HG02885 (cell line): Measurements from ENCODE around the gene LRRC8C.

ENCODE experiments used
- ATAC-seq: cut with Tn5 transposase; IDR thresholded peaks from one replicate; pipeline ENCODE4 v1.9.1; 2021; ENCODE audit warnings: mild to moderate bottlenecking; ENCODE audit not compliant: unreplicated experiment, poor library complexity

The LRRC8C gene

DNA sequence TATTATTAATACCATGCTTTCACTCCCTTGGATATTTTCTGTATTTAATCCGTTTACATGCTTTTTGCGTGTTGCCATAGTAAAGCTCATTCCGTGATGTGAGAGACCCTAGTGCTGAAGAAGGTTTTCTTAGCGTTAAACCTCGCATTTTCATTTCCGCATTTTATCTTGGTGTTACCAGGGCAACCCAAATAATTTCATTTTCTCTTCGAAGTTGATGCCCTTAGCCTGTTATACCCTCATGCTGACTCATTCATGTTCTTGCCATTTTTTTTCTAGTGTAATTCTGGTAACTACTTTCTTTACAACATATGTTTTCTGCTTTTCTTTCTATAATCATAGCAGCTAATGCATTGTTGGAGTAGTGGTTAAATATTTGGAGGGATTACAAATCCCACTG is 37.2 kb downstream of the LRRC8C start:
- ATAC-seq, result peak; percentile 98

DNA sequence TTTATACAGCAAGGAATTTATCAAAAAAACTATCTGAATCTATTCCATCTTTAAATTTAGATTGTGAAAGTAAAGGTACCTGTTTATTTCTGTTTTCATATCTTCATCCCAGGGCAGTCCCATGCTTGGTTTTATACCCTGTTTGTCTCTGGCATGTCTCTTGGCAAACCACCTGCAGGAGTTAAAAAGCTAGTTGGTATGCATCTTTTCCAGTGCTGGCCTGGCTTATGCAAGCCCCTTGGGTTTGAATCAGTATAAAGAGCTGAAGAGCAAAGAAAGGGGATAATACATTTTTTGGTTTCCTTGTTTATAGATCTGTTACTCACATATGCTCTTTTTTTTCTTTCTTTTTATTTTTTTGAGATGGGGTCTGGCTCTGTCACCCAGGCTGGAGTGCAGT is 37.8 kb downstream of the LRRC8C start:
- ATAC-seq, result no peak

DNA sequence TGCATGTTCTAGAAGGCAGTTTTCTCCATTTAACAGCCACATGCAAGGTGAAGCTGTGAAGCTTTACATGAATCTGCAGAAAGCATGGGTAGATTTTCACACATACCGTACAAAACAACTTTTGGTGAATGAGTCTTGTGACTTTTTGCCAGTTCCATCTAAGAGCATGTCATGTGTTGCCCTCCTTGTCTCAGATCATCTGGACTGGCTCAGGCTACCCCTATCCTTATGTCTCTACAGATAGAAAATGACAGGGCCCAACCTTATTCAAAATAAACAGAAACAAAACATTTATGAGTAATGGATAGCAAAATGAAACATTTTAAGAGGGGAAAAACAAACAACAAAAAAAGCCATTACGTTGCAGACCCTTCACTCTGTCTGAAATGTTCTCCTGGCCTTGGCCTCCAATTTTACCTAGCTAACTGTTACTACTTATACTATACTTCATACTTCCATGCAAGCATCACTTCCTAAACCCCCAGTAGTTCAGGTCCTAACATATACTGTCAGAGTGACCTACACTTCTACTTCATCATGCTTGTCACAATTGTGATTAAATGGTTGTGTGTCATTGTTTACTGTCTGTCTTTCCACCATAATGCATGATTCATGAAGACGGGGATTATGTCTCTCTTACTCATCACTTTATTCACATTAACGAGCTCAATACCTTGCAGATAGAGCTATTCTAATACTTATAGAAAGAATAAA is 39.0 kb downstream of the LRRC8C start:
- no peak for ATAC-seq

DNA sequence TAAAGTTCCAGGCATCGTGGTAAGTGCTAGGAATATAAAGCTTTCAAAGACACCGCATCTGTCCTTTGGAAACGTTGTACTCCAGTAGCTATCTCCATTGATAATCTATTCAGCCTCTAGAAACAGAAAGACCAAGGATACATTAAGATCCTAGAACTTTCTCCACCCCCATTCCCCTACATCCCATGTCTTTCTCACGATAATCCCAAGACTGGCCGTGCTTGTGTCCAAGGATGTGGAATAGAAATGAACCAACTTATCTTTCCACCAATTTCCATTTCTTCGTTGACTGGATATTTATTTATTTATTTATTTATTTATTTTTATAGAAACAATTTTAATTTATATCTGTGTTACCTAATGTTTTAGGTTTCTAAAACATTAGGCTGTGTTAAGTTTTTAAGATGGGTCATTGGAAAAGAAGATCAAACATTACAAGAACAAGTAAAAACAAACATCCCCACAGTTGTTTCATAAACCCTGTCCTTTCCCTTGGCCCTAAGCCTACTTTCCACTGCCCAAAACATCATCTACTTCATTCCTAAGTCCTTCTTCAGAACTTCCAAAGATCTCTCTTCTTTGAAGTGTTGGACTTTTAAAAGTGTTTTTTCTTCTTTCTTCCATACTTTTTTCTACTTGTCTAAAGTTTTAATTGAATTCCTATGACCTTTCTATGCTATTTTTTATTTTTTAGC is 39.7 kb downstream of the LRRC8C start:
- no peak for ATAC-seq

DNA sequence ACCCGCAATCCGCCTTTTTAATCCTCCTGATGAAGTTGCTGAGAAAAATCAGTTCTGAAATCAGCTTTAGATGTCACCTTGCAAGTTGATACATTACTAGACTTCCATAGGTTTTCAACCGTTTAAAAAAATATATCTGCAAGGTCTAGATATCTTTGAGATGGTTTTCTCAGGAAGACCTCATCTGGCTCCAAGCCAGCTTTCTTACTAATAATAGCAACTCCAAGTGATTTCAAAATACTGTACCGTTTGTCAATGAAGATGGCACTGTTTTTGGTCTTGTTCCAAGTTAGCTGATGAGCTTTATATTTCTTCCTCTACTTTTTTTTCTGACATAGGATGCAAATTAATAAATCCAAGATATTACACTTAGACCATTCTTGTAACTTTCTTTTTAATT is 40.3 kb downstream of the LRRC8C start:
- no peak for ATAC-seq

DNA sequence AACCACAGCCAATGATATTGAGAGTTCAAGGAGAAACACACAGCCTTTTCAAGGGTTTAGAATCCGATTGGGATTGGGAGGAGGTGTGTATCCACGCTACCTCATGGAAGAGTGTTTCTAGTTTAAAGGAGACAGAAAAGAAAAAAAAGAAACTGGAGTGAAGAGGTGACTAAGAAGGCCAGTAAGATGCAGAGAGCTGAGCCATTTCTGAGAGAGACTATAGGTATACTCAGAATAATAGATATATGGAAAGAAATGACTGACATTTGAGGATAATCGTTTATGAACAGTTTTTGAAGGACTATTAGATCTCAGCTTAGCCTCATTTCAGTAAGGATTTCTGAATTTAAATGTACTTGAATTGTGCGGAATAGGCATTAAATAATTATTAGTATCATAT is 42.8 kb downstream of the LRRC8C start:
- ATAC-seq, result no peak

DNA sequence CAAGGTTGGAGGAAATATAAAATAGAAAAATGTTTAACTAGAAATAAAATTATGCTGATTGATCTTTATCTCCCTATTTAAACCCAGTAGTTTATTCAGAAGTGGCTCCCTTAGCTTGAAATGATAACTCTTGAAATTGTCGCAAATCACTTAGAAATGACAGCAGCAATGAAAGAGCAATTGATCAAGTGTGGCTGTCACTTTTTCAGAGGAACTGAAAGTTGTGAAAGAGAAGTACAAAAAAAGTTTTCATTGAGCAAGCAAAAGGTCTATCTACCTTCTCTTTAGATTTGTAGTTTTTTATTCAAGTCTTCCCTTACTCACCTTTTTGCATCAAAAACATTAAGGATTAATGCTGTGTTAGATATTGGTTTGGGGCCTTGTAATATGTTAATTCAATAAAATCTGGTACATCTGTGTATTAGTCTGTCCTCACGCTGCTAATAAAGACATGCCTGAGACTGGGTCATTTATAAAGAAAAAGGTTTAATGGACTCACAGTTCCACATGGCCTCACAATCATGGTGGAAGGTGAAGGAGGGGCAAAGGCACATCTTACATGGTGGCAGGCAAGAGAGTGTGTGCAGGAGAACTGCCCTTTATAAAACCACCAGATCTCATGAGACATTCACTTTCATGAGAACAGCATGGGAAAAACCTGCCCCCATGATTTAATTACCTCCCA is 48.3 kb downstream of the LRRC8C start:
- ATAC-seq, result no peak

DNA sequence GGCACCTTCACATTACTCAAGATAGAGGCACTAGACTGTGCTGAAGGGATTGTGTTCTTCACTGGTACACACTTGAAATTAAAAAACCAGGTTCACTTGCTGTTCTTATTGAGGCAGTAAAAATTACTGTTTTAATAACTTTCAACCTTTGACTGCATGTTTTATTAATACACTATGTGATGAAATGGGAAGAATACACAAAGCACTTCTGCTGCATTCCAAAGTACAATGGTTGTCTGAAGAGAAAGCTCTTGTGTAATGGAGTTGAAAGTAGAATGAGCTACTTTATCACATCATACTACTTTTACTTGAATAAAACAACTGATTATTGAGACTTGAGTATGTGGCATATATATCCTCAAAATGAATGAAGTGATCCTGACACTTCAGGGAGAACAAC is 49.7 kb downstream of the LRRC8C start:
- no peak for ATAC-seq

DNA sequence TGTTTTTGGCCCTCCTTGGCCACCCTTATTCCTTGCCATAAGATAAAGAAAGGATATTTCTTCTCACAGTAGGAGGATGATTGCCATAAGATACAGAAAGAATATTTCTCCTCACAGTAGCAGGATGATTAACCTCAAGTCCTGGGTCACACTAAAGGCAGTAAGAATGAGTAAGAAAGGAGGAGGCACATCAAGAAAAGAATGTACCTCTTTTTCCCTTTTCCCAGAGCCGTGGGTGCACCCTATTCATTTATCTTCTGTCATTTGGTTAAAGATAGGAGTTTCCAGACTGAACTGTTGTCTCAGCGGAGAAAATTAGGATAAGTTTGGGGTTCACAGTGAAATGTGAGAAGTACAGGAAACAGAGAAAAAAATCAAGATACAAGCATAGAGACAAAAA is 52.5 kb downstream of the LRRC8C start:
- ATAC-seq, result no peak

DNA sequence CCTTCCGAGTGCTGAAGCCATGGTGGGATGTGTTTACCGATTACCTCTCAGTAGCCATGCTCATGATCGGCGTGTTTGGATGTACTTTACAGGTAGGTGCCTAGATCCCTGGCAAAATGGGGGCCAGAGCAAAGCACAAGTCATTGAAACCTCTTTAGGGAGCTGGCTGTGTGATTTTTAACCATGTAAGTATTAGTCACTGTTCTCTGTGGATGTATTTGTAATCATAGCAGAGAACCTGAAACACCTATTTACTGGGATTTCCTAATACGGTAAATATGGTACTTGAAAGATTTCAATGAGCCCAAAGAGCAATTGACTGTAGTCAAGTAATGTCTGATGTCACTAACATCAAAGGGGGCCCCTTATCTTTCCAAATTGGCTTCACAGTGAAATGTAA is 53.6 kb downstream of the LRRC8C start:
- no peak for ATAC-seq

DNA sequence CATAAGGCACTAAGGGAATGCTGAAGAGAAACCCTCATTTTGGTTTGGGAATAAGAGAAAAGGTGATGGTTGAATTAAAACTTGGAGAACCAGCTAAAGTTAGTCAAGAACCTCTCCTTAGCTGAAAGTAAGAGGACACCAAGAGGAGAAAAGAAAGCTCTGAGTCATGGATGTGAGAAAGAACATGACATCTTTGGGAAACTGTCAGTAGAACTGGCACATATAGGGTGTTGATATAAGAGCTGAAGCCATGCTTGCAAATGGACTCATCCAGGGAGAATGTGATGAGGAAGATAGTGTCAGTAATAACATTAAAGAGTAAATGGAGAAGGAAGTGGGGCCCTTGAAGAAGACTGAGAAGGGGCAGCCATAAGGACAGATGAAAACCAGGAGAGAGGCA is 54.3 kb downstream of the LRRC8C start:
- ATAC-seq, result no peak

DNA sequence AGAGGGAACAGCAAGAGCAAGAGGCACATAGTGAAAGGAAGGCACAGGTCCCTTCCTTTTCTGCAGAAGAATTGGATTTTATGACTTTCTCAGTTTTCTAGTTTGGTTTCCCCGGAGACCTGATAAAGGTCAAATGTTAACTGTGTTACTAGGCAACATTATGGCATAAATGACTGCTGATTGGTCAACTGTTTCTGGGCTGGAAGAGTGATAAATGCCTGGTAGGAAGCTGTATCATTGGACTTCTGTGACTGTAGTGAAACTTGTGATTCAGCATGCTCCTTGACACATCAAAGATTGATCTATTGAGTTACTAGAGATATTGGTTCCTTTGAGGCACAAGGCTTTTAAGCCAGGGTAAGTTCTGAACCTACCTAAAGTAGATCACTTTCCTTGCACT is 55.7 kb downstream of the LRRC8C start:
- ATAC-seq, result no peak

DNA sequence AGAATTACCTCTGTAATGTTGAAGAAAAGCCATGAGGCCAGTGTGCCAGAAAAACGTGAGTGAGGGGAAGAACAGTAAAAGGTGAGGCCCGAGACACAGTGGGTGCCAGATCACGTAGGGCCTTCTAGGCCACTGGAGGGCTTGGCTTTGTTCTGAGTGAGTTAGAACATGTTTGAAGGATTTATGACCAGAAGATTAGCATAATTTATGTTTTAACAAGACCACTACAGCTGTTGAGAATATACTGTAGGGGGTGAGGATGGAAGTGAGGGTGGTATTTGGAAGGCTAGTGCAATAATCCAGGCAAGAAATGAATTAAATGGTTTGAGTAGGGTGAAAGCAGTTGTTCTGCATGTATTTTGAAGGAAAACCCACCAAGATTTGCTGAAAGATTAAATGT is 56.3 kb downstream of the LRRC8C start:
- no peak for ATAC-seq

DNA sequence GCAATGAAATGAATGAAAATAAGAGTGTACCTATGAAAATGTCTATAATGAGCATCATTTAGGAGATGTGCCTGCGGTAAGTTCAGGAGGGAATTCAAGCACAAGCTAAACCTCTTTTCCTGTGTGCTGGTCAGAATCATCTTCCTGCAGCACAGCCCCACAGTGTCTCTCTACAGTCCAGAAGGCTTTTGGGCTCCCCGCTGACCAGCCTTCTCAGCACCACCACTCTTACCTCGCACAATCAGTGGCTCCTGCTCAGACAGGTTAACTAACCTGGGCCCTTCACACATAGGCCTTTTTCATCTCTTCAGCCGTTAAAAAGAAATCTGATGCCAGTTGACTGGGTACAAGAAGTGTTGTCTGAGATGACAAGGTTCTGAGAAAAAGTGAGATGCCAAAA is 57.7 kb downstream of the LRRC8C start:
- ATAC-seq, result no peak

DNA sequence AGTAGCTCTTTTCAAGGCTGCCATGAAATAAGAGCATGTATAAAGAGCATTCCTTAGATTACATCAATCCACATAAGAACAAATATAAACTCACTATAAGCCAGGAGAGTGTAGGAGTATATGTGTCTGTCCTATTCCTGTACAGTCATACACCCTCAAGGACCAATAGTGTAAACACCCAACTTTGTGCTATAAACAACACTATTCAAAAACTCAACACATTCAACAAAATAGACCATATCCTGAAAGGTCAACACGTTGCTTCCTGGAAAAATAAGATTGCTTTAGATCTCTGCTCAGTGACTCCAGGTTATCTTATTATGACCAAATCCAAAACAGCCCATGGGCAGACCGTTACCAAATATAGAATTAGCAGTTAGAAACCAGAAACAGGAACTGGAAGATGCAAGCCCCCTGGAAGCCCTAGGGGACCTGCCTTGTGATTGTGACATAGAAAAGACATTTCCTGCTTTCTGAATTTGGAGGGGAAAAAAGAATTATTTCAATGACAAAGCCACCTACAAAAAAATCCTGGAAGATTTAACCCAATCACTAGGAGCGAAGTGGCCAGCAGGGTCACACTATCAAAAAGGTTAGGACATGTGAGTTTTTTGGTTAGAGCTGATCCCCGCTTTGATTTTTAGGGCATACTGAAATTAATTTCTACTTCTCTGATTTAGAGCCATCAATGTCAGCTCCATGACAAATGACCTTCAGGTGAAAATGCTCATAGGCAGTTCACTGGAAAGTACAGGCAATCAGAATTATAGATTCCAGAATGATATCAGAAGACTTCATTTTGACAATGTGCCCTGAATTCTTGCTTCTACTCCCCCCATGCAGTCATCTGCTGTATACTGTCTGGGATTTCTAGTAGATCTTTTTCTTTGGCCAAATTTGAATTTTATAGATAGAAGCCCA is 59.9 kb downstream of the LRRC8C start:
- peak; percentile 72 for ATAC-seq

DNA sequence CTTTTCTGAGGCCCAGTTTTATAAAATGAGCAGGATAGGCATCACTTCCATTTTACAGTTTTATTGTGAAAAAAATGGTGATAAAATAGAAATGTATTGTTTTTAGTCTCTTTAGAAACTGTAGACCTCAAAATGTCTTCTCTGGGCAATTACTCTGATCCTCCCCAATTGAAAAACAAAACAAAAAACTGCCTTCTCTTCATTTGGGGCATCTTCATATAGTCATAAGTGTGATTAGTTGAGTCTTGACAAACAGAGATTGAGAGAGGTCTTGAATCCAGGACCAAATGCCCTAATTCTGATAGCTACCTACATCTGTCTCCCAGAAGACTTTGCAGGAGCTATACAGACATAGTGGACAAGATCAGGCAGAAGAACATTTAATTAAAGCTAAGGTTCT is 62.9 kb downstream of the LRRC8C start:
- no peak for ATAC-seq

DNA sequence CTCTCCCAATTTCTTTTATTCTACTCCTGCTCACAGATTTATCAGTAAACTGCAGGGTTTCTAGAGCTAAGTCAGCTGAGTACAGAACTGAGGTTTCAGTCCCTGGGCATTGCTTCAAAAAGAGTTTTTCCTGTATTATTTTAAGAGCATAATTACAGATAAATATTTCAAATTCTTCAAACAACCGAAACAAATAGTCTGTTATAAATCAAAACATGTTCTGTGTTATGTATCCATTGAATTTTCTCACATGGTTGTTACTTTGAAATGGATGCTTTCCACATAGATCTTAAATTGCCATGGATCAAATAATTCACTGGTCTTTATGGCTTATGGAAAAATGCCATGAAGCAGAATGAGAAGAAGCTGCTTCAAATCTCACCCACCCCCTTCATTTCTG is 64.5 kb downstream of the LRRC8C start:
- ATAC-seq, result no peak

DNA sequence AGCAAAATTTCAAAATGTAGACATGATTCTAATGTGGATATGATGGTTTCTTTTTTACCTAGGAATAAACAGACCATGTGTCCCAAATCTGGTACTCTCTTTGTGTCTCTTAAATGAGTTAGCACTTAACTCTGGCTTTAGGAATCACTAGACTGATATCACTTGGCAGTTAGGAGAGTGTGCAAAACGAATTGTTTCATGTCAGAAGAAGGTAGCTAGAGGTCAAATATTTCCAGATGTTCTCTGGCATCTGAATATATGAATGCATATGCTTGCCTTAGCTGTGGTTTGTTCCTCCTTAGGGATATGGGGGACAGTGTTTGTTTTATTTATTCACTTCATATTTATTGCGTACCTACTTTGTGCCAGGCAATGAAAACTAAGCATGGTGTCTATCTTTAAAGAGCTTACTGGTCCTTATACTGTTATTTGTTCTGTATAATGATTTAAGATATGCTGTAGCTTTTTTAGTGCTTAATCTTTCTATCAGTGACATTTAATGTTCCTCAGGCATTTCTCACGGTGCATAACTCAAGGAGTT is 65.2 kb downstream of the LRRC8C start:
- ATAC-seq, result no peak

DNA sequence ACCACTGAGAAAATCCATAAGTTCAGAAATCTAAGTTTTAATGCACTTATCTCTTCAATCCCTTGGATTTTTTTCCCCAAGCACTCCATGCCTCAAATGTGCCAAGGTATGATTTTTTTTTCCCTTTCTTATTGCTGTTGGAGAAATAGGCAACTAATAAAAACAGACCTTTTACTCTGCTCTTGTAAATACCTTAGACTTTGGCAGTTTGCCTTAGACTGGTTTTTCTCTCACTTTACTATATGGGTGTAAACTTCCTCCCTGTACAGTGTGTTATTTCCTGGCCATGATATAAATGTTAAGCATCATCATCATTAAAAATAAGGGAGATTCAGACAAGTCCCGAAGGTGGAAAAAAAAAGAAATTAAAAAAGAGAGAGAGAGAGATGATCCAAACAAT is 65.7 kb downstream of the LRRC8C start:
- no peak for ATAC-seq

DNA sequence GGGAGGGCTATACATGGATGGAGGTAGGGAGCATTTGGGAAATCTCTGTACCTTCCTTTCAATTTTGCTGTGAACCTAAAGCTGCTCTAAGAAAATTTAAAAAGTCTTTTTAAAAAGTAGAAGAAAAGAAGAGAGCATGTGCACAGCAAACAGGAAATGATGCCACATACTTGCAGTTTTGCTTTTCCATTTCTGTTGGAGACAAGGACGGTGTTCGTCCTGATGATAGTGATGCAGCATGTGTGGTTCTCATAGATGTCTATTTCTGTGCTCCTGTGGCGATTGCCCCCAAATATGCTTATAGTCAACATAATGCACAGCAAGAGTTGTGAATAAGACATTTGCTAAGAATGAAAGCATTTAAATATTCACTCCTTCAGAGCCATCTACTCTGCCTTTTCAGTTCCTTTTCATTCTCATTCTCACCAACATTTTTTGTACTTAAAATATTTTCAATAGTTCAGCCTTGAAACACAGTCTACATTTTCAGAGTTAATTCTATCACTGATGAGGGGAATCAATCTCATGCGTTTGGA is 66.6 kb downstream of the LRRC8C start:
- ATAC-seq, result peak; percentile 43
